Daoy (cell line): Measurements from ENCODE around the gene DNAAF5. TPM values are rescaled to one million over a fixed set of nuclear protein-coding genes. Genes with fewer than 3 reads are reported as not detected.
A peak's percentile ranks its signal among the peaks of the same experiment; 100 is the strongest.

Experiments
- DNase-seq: peaks from one replicate; pipeline ENCODE4 v3.0.0-alpha.2; 2015; ENCODE audit warnings: low read depth
- total RNA-seq: library from RNA; depleted of rRNA; stranded (reverse); fragments of >200 nt; shearing (Covaris generic); gene quantifications from 2 replicates; pipeline ENCODE4 v1.2.3, GENCODE V29; 2014; rRNA removed

DNAAF5 gene
- total RNA-seq: 46.3 and 56.7 TPM in 2 replicates

DNA sequence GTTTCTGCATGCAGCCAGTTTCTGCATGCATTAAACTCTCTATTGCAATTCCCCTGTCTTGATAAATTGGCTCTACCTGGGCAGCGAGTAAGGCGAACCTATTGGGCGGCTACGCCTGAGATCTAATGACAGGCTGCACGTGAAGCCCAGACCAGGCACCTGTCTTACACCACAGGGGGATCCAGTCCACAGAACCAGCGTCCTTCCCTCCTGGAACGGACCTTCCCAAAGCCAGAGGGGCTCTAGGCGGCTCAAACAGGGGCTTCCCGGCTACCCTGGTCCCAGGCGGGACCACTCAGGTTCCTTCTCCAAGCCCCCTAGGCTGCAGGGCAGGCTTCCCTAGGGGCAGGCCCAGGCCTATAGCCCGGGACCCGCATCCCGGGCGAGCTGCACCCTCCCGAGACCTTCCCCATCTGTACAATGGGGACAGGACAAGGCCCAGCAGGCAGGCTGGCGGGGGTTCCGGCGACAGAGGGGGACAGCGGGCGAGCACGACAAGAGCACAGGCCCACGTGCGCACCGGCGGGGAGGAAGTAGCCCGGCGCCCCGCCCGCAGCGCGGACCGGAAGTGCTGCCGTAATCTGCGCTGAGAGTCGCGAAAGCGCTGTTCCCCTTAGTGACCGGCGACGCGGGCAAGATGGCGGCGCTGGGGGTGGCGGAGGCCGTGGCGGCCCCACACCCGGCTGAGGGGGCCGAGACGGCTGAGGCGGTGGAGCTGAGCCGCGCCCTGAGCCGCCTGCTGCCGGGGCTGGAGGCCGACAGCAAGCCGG is at the start of gene DNAAF5:
DNAAF5 (plus strand) TSS at position 616 of the 770 bp plus-strand sequence; CDS start at position 638, 22 bp downstream.
- peak; percentile 95 for DNase-seq

DNA sequence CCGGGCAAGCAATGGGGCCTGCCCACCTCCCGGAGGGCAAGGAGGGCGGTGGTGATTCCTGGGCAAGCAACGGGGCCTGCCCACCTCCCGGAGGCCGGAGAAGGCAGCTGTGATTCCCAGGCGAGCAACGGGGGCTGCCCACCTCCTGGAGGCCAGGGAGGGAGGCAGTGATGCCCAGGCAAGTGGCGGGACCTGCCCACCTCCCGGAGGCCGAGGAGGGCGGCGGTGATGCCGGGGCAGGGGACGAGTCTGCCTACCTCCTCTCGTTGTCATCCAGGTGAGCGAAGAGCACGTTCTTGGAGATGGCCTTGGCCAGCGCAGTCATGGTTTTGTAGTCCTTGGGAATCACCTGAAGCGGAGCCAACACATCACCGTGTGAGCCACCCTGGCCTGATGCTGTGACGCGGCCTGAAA is 49.5 kb upstream of the DNAAF5 start:
- no peak for DNase-seq

DNA sequence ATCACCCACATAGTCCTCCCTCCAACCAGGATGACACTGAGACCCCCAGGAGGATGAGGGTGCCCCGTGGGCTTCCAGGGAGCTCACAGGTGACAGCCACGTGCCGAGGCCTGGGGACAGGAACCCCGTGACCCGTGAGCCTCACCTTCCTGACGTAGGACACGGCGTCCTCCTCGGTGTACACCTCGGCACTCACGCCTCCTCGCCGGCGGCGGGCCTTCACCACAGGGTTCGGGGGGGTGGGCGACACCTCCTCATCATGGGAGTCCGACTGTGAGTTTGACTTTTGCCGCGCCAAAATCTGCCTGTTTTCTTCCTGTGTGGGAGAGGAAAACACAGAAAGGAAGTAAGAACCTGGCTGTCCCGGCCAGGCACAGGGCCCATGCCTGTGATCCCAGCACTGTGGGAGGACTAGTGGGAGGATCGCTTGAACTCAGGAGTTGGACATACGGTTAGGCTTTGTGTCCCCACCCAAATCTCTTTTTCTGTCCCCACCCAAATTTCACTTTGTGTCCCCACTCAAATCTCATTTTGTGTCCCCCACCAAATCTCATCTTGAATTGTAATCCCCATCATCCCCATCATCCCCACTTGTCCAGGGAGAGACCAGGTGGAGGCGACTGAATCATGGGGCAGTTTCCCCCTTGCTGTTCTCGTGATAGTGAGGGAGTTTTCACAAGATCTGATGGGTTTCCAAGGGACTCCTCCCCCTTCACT is 45.9 kb upstream of the DNAAF5 start:
- DNase-seq: no peak

DNA sequence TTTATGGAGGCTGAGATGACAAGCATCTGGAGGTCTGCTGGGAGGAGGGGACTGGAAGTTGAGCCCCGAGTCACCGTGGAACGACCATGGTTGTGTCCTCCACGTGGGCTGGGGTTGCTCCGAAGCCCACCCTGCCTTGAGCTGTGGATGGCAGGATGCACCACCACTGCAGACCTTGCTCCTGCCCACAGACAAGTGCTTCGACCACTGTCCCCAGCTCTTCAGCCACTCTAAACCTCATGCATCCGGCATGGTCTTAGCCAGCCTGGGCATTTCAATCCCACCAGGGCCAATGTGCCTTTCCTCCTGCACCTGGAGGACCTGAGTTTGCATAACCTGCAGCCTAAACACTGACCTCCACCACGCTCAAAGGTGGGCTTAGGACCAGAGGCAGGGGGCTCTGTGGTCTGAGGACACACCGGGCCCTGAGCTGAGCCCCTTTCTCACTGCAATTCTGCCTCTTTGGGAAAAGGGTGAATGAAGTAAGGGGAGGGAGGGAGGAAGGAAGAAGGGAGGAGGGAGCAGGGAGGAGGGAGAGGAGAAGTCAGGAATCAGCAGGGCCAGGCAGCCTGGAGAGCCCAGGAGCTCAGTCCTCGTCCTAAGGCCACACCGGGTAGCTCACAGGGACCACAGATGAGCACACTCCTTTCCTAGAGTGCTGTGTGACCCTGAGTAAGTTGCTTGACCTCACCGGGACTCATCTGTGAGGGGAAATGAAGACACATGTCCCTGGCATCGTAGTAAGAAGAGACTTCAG is 44.8 kb upstream of the DNAAF5 start:
- DNase-seq: no peak

DNA sequence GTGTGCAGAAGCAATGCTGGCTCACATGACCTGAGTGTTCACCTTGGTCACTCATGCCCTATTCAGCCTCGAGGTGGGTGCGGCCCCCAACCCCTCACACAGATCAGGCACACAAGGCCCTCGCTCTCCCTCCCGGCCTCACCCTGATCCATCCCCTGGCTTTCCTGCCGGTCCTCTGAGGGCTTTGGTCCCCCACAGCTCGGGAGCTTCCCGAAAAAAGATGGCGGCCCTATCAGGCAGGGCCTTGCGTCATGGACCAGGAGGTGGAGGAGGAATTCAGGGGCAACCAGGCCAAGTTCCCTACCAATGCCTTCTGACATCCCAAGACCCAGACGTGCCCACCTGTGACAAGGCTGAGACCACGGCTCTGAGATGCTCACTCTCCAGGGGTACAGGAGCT is 43.7 kb upstream of the DNAAF5 start:
- DNase-seq: no peak

DNA sequence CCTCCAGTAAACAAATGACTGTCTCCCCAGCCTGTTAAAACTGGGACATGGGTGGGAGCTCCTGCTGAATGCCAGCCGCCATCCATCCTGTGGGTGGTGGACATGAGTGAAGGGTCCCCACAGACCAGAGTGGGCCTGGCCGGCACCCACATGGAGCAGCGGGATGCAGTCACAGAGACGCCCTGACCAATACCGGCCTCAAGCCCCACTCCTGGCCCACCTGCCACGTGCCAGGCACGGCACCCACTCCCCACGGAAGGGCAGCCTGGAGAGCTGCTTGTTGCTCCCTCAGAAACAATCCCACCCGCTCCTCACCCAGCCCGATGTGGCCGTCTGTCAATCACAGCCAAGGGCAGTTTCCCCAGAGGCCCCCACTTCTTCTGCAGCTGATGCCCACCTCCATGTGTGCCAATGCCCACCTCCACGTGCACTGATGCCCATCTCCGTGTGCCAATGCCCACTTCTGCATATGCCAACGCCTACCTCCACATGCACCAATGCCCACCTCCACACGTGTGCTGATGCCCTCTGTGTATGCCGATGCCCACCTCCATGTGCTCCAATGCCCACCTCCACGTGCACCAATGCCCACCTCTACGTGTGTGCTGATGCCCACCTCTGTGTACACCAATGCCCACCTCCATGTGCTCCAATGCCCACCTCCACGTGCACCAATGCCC is 42.8 kb upstream of the DNAAF5 start:
- no peak for DNase-seq

DNA sequence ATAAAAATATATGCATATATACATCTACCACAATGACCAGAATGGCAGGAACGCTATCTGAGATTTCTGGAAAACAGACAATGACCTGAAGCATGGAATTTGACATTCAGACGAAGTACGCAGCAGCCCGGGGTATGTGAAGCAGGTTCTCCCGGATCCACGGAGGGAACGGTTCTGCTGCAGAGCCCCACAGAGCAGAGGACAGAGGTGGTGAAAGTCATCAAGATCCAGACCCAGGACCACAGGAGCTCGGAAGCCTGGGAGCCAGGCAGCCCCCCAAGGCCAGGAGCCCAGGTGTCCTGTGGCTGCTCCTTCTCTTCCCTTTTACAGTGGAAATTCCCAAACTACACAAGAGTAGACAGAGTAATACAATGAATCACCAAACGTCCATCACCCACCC is 42.1 kb upstream of the DNAAF5 start:
- DNase-seq: no peak

DNA sequence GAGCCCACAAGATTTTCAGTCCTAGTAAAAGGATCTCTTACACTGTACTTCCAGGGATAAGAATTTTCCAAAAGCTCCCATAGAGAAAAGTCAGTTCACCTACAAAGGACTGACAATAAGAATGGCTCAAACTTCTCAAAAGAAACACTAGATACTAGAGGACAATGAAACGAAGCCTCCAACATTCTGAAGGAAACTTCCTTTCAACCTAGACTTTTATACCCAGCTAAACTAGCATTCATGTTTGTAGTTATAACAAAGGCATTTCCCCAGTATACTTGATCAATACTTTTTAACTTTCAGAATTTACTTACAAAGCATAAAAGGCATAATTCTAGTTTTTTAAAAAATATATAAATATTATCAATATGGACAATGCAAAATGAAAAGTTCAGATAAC is 41.0 kb upstream of the DNAAF5 start:
- DNase-seq: no peak

DNA sequence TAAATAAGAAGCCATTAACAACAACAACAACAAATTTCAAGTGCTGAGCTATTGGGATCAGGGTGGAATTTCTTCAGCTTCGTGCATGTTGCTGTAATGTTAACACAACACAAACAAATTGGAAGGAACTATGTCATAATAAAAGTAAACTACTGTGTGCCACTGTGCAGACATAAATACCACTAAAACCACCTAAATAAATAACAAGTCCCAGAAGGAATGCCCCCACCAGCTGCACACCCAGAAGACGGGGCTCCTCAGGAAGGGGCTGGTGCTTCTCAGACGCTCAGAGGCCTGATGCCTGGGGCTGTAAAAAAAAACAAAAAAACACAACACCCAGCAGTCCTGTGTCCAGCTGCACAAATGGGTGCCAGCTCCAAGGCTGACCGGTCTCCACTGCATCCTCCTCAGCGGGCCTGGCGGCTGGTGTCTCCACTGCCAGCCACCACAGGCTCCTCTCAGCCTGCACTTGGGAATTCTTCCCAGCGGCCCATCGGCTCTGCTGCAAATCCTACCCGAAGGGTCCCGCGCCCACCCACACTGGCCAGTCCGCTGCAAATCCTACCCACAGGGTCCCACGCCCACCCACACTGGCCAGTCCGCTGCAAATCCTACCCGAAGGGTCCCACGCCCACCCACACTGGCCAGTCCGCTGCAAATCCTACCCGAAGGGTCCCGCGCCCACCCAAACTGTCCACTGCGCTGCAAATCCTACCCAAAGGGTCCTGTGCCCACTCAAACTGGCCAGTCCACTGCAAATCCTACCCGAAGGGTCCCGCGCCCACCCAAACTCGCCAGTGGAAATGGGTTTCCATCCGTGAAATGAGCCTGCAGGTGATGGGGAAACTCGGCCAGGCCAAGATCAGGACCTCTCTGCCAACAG is 35.8 kb upstream of the DNAAF5 start:
- no peak for DNase-seq

DNA sequence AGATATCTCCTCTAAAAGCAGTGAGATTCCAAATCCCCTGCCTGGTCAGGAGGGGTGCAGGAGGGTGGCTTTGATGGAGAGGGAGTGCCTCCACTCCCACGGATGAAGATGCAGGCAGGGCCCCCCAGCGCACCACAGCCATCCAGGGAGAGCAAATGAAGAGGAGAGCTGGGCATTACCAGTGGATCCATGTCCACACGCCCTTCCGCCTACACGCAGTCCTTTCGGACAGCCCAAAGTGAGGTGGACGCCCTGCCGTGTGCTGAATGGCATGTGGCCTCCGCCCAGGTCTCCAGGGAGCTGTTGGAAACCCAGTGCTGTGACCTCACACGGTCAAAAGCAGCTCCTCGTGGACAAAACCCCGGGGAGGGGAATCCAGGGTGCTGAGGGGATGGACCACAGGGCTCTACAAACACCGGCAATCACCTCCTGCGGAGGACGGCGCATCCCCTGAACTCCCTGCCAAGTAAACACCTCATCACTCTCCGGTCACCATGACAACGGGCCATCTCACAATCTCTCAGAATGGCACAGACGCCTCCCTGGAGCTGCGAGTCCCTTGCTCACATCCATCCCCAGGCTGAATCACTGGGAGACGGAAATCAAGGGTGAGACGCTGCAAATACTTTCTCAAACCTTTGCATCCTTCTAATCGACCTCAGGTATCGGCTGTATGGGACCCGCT is 35.0 kb upstream of the DNAAF5 start:
- DNase-seq: no peak

DNA sequence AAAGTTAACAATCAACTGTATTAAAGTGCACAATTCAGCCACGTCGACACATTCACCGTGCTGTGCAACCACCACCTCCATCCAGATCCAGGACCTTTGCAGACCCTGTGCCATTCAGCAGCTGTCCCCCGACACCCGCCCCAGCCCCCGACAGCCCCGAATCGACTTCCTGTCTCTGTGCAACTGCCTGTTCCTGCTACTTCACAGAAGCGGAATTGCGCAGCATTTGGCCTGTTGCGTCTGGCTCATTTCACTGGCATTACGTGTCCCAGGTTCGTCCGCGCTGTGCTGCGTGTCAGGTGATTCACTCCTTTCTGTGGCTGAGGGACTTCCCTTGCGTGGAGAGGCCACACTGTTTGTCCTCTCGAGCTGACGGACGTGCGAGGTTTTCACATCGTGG is 33.2 kb upstream of the DNAAF5 start:
- DNase-seq: no peak

DNA sequence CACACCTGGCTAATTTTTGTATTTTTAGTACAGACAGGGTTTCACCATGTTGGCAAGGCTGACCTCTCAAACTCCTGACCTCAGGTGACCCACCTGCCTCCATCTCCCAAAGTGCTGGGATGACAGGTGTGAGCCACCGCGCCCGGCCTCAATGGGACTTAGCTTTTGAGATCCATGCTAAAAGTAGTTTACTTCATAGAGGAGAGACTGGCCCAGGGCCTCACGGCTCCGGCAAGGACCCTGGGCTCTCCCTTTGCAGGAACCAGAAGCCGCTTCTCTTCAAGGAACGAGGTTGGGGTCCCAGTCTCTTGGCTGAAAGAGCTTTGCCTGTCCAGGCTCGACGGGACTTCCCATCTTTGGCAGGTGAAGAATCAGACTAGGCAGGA is 30.1 kb upstream of the DNAAF5 start:
- DNase-seq: no peak

DNA sequence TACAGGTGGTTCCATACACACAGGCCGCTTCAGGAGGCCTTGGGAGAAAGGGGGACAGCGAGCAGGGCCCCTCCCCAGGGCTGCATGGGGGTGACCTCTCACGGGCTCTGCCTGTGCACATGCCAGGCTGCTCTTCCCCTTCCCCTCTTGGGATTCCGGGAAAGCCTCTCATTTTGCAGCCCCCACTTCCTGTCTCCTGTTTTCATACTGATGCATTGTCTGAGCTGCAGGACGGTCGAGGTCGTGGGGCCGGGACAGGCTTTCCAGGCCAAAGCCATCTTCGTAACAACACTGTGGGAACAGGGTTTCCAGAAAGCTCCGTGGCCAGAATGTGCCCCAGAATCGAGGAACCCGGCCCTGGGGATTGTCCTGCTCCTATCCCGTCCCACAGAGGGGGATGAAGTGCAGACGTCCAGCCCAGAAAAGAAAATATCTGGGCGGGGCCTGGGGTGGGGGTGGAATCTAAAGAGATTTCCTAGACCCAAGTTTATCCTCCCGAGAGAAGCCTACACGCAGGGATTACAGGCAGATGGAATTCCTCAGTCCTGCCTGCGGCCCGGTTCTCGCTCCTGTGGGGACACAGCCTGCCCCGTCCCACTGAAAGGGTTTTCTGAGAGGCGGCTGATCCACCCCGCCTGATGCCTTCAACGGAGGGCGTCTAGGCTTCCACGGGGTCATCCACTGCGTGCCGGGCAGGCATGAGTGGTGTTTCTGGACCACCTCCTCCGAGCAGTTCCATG is 29.5 kb upstream of the DNAAF5 start:
- no peak for DNase-seq

DNA sequence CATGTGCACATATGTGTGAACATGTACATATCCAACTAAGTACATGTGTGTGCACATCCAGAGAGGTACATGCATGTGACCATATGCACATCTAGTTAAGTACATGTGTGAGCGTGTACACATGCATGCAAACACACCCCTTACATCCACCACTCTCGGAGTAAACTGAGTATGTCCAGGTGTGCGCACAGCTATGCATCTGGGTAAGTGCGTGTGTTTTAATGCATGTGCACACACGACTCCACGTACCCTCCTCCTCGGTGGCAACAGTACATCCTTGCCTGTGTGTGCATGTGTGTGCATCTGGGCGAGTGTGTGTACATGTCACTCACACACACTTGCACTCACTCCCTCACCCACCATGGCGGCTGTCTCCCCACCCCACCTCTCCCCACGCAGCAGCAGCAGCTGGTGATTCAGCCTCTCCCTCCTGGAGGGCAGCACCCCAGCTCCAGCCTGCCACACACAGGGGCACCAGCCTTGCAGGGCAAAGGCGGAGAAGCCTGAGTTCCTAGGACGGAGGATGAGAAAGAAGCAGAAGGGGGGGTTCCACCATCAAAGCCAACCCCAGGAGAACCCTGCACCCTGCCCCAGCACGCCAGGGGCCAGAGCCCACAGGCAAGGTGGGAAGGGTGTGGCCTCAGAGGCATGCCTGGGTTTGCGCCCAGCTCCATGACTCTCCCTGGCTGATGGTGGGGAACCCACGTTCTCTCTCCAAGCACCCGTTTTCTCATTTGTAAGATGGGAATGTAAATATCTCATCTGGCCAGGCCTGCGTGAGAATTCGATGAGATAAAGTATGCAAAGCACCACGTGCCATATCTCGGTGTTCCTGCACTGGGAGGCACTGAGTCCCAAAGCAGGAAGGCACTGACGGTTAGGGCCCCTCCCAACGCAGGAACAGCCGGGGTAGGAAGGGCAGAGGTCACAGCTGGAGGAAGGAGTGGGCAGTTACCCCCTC is 27.7 kb upstream of the DNAAF5 start:
- no peak for DNase-seq

DNA sequence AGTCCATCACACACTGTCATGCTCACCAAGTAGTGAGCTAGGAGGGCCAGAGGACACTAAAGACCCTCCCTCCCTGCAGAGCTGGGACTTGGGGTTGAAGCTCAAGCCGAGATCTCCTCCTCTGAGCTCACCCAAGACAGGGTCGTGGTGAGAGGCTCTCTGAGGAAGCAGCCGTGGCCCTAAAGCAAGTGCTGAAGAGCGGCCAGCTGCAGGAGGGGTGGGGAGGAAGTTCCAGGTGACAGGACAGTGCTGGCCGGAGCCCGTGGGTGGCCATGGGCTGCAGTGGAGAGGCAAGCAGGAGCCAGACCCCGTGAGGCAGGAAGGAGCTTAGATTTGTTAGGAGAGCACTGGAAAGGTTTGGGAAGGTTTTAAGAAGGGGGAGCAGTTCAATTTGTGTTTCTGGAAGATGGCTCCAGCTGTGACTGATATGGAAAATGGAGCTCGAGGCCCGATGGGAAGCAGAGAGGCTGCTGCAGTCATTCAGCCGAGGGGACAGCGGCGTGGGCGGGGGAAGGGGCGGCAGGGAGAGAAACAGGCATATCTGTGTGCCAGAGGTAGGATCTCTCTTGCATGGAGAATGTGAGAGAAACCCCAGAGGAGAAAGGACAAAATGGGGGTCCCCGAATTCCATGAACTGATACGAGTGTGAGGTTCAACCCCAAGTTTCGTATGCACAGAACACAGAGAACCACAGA is 26.9 kb upstream of the DNAAF5 start:
- DNase-seq: no peak

DNA sequence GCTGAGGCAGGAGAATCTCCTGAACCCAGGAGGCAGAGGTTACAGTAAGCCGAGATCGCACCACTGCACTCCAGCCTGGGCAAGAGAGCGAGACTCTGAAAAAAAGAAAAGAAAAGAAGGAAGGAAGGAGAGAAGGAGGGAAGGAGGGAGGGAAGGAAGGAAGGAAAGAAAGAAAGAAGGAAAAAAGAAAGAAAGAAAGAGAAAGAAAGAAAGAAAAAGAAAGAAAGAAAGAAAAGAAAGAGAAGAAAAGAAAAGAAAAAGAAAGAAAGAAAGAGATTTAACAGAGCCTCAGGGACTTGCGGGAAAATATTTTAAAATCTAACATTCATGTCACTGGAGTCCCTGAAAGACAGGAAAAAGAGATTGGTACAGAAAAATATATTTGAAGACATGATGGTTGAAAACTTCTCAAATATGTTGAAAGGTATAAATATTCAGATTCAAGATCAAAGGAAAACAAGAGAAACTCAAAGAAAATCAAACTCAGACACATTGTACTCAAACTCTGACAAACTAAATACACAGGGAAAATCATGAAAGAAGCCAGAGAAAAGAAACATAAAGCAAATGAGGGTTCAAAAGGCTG is 25.3 kb upstream of the DNAAF5 start:
- no peak for DNase-seq

DNA sequence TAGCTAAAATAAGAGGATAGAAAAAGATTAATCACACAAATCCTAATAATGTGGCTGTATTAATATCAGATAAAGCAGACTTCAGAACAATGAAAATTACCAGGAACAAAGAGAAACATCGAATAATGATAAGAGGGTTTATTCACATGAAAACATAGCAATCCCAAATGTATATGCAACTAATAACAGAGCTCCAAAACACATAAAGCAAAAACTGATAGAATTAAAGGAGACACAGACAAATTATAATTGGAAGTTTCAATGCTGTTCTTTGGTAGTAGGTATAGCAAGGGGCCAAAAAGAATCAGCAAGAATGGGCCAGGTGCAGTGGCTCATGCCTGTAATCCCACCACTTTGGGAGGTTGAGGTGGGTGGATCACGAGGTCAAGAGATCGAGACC is 23.4 kb upstream of the DNAAF5 start:
- no peak for DNase-seq

DNA sequence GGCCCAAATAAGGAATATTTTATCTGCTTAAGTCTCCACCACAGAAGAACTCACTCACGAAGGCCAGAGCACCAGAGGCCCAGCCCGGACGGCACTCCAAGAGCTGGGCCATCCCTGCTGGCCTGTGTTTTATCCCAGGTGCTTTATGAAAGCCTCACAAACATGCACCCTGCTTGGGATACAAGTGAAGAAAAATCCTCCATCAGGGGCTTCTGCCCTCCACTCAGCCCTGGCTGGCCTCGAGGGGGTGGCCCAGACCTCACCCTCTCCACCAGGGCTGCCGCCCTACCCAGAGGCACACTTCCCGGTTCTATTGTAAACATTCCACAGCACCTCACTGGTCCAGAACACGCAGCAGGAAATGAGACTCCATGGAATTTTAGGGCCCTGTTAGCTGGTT is 19.8 kb upstream of the DNAAF5 start:
- no peak for DNase-seq
